GM19324 (cell line): Measurements from ENCODE around the gene ARHGEF40.
"Not testable (repeated sequence)": the region's sequence is repeated elsewhere in the genome, so short reads cannot be mapped to it uniquely, and the experiment has no call there.

Experiments used
- ATAC-seq: cut with Tn5 transposase; IDR thresholded peaks from one replicate; pipeline ENCODE4 v1.9.1; 2021; ENCODE audit warnings: mild to moderate bottlenecking, moderate library complexity; ENCODE audit not compliant: unreplicated experiment, low FRiP score

The ARHGEF40 gene

DNA sequence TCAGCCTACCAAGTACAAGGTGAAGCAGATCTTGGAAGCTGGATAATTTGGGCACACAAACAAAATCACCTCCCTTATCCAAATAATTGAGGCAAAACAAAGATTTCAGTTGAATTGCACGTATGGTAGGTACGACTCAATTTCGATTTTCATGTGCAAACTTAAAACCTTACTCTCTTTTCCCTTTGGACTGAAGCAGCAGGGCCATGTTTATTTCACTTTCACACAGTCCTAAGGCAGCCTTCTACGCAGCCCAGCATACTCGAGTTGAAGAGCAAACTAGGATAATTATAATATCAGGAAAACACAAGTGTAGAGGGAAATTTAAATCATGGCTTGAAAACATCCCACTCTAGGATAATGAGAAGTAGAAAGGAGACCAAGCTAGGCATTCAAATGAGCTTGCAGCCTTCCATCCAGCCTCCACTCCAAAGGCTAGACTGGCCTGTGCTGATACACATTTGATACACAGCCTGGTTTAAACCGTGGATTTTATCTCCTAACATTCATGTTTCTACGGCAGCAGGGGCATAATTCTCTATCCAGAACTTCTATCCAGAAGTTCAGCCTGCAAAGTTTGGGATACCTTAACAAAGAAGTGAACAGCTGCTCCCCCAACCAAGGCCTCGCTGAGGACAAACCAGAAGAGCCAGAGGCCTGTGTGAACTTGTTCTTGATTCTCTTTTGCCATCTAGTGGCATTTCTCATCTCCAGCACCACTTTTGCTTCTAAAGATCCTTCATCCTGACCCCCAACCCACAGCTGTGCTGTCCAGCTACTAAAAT is 30.3 kb upstream of the ARHGEF40 start:
- no peak for ATAC-seq

DNA sequence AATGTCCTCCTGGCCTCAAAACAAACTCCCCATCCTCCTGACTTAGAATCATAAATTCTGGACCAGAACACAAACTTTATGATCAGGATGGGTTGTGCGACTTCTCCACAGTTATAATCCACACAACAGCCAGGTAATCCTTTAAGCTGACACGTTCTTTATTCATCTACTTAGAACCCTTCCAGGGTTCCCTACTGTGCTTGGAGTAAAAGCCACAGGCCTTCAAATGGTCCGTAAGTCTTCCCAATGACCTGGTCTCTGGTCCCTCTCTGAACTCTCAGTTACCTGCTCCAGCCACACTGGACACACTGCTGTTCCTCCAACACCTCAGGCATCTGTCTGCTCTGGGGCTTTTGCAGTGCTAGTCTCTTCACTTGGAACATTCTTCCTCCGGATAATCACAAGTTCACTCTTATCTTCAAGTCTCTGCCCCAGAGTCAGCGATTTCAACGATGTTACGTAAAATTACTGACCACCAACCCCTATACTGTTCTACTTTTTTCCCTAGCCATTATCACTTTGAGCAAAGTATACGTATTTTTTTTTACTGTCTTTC is 29.7 kb upstream of the ARHGEF40 start:
- ATAC-seq = no peak

DNA sequence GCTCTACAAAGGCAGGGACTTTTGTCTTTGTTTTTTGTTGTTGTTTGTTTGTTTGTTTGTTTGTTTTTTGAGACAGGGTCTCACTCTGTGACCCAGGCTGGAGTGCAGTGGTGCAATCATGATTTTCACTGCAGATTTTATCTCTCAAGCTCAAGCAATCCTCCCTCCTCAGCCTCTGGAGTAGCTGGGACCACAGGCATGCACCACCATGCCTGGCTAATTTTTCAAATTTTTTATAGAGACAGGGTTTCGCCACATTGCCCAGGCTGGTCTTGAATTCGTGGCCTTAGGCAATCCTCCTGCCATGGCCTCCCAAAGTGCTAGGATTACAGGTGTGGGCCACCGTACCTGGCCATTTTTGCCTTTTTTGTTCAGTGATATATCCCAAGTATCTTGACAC is 29.2 kb upstream of the ARHGEF40 start:
- not testable (repeated sequence) for ATAC-seq

DNA sequence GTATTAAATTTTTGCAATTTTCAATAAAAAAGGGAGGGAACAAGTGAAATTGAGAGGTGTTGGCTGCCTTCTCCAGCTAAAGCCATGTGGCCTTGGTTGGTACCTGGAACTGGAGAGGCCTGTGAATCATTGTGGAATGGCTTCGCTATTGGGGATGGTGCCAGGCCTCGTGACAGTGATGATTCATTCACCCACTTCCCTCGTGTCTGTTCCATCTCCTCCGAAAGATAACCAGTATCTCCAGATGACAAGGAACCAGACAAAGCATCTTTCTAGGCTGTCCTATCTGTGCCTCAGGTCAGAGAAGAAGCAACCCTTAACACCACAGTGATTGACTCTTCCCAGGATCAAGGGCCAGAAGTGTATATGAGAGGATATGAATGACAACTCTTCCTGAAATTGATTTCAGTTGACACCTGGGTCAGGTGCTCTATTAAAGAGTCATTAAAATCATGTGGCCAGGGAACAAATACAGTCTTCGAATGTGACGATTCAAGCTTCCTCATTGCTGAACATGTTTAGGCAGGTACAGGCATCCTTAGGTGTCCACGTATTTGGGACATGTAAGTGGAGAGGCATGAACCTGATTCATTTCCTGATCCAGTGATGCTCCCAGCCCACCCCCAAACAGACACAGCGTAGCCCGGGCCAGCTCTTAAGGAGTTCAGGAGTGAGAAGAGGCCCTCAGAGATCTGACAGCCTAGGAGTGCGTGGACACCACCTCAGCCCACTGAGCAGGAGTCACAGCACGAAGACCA is 28.2 kb upstream of the ARHGEF40 start, which contains the start of gene RNASE7:
Gene RNASE7, plus strand, starts transcription at position 687 of the 758 bp plus-strand sequence. CDS start 631 bp downstream, outside the sequence.
- ATAC-seq = no peak

DNA sequence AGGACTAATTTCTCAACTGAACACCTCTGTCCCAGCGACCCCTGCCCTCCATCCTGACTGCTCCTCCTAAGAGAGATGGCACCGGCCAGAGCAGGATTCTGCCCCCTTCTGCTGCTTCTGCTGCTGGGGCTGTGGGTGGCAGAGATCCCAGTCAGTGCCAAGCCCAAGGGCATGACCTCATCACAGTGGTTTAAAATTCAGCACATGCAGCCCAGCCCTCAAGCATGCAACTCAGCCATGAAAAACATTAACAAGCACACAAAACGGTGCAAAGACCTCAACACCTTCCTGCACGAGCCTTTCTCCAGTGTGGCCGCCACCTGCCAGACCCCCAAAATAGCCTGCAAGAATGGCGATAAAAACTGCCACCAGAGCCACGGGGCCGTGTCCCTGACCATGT is 27.2 kb upstream of the ARHGEF40 start:
- no peak for ATAC-seq

DNA sequence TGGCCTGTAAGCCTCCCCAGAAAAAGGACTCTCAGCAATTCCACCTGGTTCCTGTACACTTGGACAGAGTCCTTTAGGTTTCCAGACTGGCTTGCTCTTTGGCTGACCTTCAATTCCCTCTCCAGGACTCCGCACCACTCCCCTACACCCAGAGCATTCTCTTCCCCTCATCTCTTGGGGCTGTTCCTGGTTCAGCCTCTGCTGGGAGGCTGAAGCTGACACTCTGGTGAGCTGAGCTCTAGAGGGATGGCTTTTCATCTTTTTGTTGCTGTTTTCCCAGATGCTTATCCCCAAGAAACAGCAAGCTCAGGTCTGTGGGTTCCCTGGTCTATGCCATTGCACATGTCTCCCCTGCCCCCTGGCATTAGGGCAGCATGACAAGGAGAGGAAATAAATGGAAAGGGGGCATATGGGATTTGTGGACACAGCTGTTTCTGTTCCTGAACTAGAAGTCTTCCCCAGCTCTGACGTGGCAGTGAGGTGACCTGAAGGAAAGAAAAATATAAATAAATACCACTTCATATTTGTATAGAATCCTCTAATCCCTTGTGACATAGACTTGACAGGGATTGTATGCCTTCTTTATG is 26.6 kb upstream of the ARHGEF40 start:
- no peak for ATAC-seq

DNA sequence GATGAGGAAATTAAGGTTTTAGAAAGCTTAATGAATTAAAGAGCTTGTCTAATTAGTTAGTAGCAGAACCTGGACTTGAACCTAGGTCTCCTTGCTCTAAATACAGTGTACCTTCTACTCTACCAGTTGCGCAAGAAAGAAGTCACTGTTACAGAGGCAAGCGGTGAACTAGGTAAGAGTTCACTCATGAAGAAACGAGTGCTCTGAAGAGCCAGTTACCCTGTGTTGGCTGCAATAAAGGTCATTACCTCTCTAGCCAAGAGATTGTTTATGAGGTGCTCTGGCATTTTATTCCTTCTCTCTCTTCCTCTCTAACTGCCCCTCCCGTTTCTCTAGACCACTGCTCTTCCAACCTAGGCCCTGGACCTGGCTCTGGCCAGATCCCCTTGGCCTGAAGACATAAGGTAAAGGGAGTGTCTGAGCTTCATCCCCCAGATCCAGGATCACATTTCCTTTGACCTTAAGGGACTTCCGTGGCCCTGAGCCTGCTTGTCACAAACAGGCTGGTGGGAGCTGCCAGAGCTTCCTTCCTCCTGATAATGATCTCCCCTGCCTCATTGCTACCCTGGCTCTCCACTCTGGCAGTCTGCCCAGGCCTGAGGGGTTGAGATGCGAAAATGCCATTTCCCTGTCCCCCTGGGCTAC is 26.0 kb upstream of the ARHGEF40 start:
- ATAC-seq = no peak

DNA sequence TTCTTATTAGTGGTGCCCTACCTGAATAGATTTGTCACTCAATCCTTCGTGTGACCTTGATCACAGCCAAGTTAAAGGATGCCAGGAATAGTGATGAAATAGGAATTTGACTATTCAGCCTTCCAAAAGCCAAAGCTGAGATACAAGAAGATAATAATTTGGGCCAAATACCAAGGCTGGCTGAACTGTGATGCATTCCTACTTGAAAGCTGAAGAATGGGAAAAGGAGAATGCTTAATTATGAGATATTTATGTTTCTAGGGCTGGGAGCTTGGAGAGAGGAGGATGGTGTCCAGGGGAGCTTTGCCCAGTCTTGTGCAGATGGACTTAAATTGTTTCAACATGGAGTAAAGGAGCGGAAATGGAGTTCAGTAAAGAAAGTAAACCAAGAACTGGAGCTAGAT is 22.7 kb upstream of the ARHGEF40 start:
- ATAC-seq = no peak

DNA sequence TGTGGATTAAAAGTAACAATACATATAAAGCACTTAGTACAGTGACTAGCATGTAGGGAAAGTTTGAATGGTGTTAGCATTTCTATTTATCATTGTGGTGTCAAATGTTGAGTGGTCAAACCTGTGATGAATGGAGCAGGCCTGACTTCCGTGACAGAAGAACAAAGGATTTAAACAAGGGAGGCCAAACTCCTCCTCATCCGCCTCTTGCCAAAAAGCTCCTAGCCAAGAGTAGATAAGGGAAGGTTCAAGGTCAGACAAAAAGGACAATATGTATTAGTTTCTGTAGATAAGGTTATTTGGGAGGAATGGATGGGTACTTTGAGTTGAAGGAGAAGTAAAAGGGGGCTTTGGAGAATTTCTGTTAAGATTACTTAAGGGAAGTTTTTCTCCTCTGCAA is 21.5 kb upstream of the ARHGEF40 start:
- ATAC-seq = no peak

DNA sequence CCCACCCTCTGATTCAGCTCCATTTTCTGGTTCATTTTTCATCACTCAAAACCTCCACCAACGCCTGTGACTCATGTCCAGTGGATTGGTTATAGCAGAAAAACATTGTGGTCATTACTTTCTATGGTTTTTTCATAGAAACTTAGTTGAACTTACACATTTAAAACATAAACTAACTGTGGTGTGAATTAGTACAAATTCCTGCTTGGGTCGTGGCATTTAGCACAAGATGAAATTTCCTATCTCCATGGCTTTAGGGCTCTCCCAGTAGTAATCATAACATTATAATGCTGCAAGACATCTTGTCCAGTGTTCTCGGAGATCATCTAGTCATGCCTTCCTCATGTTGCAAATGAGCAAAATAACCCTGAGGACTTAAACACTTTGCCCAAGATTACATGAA is 20.8 kb upstream of the ARHGEF40 start:
- ATAC-seq = no peak

DNA sequence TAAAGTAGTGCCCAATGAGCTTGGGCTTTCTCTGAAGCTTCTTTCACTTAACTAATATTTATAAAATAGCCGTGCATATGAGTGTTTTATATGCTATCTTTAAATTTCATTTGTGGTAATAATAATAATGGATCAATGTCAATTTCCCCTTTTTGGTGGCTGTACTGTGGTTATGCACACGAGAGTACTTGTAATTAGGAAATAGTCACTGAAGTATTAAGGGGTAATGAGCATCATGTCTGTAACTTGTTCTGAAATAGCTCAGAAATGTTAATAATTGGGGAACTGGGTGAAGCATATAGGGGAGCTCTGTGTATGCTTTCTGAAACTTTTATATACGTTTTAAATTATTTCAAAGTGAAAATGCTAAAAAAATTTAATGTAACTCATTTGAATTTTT is 19.5 kb upstream of the ARHGEF40 start:
- no peak for ATAC-seq

DNA sequence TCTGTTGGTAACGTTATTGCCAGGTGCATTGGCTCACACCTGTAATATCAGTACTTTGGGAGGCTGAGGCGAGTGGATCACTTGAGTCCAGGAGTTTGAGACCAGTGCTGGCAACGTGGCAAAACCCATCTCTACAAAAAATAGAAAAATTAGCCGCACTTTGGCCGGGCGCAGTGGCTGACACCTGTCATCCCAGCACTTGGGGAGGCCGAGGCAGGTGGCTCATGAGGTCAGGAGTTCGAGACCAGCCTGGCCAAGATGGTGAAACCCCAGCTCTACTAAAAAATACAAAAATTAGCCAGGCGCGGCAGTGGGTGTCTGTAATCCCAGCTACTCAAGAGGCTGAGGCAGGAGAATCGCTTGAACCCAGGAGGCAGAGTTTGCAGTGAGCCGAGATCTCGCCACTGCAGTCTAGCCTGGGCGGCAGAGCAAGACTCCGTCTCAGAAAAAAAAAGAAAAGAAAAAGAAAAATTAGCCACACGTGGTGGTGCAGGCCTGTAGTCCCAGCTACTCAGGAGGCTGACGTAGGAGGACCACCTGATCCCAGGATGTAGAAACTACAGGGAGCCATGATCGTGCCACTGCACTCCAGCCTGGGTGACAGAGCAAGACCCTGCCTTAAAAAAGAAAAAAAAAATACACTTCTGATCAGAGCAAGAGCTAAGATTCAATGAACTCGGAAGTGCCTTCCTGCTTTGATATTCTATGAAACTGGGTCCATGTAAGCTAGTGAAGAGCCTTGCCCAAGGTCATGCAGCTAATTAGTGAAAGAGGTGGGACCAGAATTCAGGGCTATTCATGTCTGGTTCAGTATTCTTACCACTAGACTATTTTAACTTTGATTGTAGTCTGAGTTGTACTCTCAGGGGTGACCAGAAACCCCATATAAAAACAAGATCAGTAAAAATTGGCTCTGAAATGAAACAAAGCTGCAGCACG is 16.7 kb upstream of the ARHGEF40 start:
- ATAC-seq = no peak

DNA sequence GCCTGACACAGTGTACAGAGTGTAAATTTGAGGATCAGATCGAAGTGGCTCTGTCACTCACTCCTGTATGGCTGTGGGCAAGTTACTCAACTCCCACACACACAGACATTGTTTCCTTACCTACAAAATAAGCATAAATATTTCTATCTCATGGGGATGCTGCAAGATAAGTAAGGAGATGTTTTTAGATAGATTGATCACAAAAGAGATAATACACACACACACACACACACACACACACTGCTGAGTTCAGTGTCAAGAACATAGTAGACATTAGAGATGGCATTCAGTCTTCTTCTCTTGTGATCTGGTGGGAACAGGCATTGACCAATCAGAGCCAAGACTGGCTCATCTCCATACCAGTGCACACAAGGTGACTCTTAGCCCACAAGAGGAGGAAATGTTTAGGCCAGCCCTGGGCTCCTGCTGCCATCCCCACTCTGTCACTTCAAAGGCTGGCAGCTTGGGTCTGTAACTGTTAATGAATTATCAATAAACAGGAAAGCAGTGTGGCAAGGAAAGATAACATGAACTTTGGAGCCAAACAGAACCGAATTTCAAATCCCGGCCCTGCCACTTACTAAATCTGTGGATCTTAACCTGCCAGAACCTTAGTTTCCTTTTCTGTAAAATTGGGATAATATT is 15.9 kb upstream of the ARHGEF40 start:
- no peak for ATAC-seq

DNA sequence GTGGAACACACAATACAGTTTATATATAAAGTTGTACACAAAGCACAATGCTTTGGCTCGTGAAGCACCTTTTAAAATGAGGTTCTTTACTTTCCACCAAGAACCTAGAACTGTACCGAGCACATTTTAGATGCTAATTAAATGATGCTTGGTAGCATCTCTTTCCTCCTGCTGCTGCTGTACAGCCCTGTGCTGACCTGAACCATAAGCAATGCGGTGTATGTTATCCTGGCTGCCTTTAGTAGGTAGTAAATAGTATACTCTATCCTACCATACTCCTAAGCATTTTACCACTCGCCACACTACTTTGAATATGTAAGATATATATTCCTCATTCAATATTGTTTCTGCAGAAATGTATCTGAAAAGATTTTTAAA is 15.3 kb upstream of the ARHGEF40 start:
- ATAC-seq = no peak

DNA sequence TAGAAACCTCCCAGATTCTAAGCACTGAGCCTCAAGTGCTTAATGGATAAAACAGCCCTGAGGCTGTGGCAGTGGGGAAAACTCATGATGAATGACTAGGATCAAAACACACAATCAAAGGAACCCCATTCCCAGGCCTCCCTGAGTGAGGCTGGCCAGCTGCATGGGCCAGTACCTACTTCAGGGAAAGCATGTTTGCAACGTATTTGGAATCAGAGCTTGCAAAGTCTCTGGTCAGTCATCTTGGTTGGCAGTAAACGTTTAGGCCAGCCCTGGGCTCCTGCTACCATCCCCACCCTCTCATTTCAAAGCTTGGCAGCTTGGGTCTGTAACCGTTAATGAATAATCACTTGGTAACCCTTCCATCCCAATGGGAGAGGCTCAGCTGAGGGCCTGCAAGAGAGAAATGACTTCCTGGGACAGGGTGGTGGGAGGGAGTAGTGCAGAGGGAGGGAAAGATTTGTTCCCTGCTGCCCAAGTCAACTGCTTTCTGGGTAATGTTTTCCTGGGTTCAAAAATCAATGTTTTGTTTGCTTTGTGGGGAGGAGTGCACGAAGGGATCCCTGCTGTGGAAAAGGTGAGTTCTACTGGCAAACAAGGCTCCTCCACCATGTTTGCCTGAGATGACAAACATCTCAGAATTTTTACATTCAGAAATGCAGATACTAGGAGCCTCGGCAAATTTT is 14.5 kb upstream of the ARHGEF40 start:
- ATAC-seq = no peak

DNA sequence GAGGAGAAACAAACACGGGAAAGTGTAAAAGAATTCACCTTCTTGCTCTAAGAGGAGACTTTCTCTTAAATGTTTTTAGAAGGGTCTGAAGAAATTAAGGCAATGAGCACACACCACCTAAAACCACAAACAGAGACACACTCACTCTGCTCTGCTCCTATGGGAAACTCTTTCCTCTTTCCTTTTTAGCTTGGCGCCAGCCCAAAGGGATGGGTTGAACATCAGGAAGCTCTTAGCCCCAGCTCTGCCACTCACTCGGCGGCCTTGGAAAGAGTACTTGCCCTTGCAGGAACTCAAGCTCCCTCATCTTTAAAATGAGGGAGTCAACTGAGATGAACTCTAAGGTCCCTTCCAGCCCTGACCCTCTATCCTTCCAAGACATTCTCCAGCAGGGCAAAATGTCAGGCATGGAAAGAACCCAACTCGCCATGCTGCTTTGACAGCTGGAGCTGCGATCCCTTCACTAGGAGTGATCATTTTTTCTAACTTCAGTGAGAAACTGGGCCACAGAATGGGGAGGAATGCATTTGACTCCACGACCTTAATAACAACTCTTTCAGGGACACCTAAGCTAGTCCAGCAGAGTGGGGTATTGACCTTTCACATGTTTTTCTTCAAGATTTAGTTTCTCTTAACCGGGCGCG is 13.5 kb upstream of the ARHGEF40 start:
- no peak for ATAC-seq

DNA sequence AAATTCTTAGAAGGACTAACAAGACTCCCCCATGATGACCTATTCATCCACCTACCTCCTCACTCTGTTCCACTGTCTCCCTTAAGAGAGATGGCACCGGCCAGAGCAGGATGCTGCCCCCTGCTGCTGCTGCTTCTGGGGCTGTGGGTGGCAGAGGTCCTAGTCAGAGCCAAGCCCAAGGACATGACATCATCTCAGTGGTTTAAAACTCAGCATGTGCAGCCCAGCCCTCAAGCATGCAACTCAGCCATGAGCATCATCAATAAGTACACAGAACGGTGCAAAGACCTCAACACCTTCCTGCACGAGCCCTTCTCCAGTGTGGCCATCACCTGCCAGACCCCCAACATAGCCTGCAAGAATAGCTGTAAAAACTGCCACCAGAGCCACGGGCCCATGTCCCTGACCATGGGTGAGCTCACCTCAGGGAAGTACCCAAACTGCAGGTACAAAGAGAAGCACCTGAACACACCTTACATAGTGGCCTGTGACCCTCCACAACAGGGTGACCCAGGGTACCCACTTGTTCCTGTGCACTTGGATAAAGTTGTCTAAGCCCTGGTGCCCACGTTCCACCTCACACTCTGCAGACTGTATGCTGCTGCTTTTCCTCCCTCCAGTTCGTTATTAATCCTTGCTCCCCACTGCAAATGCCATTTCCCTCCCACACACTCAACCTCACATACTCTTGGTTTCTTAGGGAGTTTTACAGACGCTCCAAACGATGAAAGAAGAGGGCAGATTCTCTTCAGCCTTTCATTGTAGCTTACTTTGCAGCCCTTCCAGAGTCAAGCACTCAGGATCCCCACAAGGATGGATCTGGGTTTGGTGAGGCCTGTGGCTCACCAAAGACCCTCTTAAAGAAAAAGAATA is 12.1 kb upstream of the ARHGEF40 start, which contains the start of gene RNASE8:
Gene RNASE8, plus strand, starts transcription at position 20 of the 873 bp plus-strand sequence. Its CDS starts 71 bp downstream, at position 91.
- no peak for ATAC-seq
